ENCODE results near the gene CYTL1. TPM values are rescaled to one million over a fixed set of nuclear protein-coding genes. Genes with fewer than 3 reads are reported as not detected.

The CYTL1 gene
- total RNA-seq, 2 donors from 2014 or later = not detected

DNA sequence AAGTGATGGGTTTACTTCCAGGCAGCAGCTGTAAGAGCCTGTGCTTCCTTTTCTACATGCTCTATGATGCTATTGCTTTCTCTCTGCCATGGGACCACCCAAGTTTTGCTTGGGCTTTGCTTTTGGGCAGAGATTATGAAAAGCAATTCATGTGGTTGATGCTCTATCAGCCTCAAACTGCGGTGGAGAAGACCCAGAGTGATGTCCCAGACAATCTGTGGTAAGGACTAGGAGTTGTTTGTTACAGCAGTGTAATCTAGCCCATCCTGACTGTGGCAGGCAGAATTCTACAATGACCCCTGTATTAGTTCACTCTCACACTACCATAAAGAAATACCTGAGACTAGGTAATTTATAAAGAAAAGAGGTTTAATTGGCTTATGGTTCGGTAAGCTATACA, 9.2 kb upstream of the CYTL1 start:
- H3K4me1 Mint-ChIP-seq = no peaks in the 10 kb centered on the region
- no peak overlapping the region for H3K27ac Mint-ChIP-seq
- no peak for ATAC-seq
- no peaks in the 10 kb centered on the region for H3K9me3 ChIP-seq (ENCODE audit: control insufficient read depth, low read length, poor library complexity, severe bottlenecking)
- no peaks in the 10 kb centered on the region for H3K36me3 Mint-ChIP-seq (ENCODE audit: low read depth)
- H3K27me3 Mint-ChIP-seq = peaks cover 66% of the 10 kb centered on the region
- DNase-seq = no peak
- H3K4me3 Mint-ChIP-seq = no peak overlapping the region

DNA sequence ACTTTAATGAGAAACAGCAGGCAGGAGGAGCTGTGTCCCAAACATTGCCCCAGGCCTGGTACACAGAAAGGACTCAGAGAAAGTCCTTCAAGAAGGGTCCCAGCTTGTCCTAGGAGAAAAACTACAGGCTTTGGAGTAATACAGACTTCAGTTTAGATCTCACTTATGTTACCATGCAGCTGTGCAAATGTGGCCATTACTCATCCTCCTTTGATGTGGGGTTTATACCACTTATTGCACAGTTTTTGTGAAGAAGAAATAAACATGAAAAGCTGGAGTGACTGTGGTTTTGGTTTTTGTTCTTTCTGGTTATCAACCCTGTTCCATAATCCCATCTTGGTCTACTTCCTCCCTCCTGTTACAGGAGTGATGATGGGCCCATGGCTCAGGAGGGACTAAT, 8.1 kb upstream of the CYTL1 start:
- Mint-ChIP-seq H3K27ac (no peak overlapping the region), H3K4me3 (no peak overlapping the region), H3K36me3 (ENCODE audit: low read depth) (no peaks in the 10 kb centered on the region), H3K27me3 (peaks cover 59% of the 10 kb centered on the region), H3K4me1 (no peaks in the 10 kb centered on the region)
- no peak for ATAC-seq
- DNase-seq = no peak
- H3K9me3 ChIP-seq (ENCODE audit: control insufficient read depth, low read length, poor library complexity, severe bottlenecking) = no peaks in the 10 kb centered on the region

DNA sequence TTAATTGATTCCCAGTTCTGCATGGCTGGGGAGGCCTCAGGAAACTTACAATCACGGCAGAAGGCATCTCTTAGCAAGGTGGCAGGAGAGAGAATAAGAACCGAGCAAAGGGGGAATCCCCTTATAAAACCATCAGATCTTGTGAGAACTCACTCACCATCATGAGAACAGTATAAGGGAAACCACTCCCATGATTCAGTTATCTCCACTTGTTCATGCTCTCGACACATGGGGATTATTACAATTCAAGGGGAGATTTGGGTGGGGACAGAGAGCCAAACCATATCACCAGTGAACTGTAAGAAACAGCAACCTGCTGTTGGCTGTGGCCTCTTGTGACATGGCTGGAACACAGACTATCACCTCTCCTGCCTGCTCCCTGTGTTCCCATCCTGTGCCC, 7.1 kb upstream of the CYTL1 start:
- no peaks in the 10 kb centered on the region for H3K4me1 Mint-ChIP-seq
- ATAC-seq (no peak), DNase-seq (no peak)
- no peak overlapping the region for H3K4me3 Mint-ChIP-seq
- peaks cover 56% of the 10 kb centered on the region for H3K27me3 Mint-ChIP-seq
- no peak overlapping the region for H3K27ac Mint-ChIP-seq
- H3K36me3 Mint-ChIP-seq (ENCODE audit: low read depth) = no peaks in the 10 kb centered on the region
- no peaks in the 10 kb centered on the region for H3K9me3 ChIP-seq (ENCODE audit: control insufficient read depth, low read length, poor library complexity, severe bottlenecking)

DNA sequence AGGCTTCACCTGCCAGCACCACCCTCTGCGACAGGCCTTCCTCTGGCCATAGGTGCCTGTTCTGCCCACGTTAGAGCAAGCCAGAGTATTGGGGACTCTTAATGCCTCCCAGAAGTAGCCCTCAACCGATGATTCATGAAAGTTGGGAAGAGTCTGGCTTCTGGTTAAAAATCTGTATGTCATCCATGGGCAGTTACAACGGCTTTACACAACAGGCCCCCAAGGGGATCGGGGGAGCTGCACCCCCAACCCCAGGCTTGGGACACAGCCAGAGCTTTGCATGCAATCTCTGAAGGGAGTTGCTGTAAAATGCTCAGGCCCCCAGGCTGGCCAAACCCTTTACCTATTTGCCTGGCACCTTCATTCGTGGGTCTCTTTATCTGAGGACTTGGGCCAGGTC, 5.4 kb upstream of the CYTL1 start:
- H3K4me1 Mint-ChIP-seq = no peaks in the 10 kb centered on the region
- no peak for DNase-seq
- peaks cover 54% of the 10 kb centered on the region for H3K27me3 Mint-ChIP-seq
- no peak overlapping the region for H3K27ac Mint-ChIP-seq
- H3K4me3 Mint-ChIP-seq = no peak overlapping the region
- ATAC-seq = no peak
- no peaks in the 10 kb centered on the region for H3K9me3 ChIP-seq (ENCODE audit: control insufficient read depth, low read length, poor library complexity, severe bottlenecking)
- no peaks in the 10 kb centered on the region for H3K36me3 Mint-ChIP-seq (ENCODE audit: low read depth)

DNA sequence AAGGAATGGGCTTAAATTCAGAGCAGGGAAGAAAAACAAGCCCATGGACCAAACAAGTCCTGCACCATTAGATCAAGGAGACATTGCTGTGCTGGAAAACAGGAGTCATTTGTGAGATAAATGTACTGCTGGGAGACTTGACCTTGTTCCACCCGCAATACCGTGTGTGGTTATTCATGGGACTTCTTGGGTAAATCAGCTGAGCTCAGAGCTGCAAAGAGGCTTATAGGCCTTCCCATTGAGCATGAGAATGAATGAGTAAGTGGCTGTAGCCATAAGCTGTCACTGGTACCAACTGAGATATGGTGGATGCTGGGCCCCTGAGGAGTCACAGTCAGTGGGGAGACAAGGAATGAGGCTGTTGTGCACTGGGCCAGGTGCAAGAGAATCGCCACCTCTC, 2.3 kb upstream of the CYTL1 start:
- Mint-ChIP-seq H3K27ac (no peak overlapping the region), H3K4me1 (no peaks in the 10 kb centered on the region), H3K4me3 (no peak overlapping the region), H3K27me3 (peaks cover 52% of the 10 kb centered on the region), H3K36me3 (ENCODE audit: low read depth) (no peaks in the 10 kb centered on the region)
- H3K9me3 ChIP-seq (ENCODE audit: control insufficient read depth, low read length, poor library complexity, severe bottlenecking) = no peaks in the 10 kb centered on the region
- ATAC-seq = no peak
- no peak for DNase-seq

DNA sequence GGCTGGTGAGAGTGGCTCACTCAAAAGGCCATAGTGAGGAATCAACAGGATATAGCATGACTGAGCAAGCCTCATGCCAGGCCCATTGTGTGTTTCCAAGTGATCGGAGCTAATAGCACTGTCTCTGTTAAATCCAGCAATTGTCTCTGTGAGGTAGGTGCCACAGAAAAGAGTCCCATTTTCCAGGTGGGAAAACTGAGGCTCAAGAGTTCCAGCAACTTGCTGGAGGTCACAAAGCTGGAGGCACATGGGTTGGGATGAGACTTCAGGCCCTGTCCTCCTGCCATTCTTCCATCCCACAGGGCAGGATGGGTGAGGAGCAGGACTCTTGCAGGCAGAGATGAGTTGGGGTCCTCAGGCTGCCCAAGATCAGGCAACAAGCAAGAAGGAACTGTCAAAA, 1.1 kb upstream of the CYTL1 start:
- H3K9me3 ChIP-seq (ENCODE audit: control insufficient read depth, low read length, poor library complexity, severe bottlenecking) = no peaks in the 10 kb centered on the region
- Mint-ChIP-seq H3K27me3 (peaks cover 47% of the 10 kb centered on the region), H3K36me3 (ENCODE audit: low read depth) (no peaks in the 10 kb centered on the region), H3K4me3 (no peak overlapping the region), H3K27ac (no peak overlapping the region), H3K4me1 (no peaks in the 10 kb centered on the region)
- ATAC-seq (no peak), DNase-seq (no peak)

DNA sequence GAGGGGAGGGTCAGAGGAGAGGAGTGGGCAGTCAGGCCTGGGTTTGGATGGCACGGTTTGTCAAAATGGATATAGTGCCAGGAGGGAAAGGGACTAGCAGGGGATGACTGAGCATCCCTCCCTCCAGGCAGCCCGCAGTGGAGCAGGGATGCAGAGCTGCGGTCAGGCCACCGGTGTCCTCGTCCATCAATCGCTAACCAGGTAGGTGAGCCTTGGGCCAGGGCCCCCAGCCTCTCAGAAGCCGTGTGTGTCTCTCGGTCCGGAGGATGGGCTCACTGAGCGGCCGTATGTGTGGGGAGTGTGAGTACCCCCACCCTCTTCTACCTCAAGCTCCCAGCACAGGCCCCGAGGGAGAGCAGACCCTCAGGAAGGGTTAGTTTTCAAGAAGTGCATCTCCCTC, 538 bp upstream of the CYTL1 start:
- H3K27ac Mint-ChIP-seq = no peak overlapping the region
- no peaks in the 10 kb centered on the region for H3K36me3 Mint-ChIP-seq (ENCODE audit: low read depth)
- DNase-seq (no peak), ATAC-seq (no peak)
- H3K27me3 Mint-ChIP-seq = peaks cover 49% of the 10 kb centered on the region
- no peaks in the 10 kb centered on the region for H3K9me3 ChIP-seq (ENCODE audit: control insufficient read depth, low read length, poor library complexity, severe bottlenecking)
- no peak overlapping the region for H3K4me3 Mint-ChIP-seq
- no peaks in the 10 kb centered on the region for H3K4me1 Mint-ChIP-seq

DNA sequence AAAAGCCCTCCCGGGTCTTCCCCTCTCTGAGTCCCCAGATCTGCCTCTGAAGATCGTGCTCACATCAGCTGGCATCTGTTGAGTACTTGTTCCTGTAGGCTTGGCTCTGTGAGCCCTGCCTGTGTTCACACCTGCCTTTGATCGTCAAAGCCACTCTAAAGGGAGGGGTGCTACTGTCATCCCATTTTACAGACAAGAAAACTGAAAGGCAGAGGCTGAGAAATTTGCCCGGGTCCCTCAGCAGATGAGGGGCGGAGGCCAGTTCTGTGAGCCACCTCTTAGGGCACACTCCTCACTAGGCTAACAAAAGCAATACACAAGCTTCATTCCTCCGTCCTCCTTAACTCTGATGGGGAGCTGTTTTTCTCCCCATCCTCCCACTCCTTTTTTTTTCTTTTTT, 655 bp downstream of the CYTL1 start:
- Mint-ChIP-seq H3K27me3 (peaks cover 41% of the 10 kb centered on the region), H3K27ac (no peak overlapping the region), H3K4me1 (no peaks in the 10 kb centered on the region), H3K4me3 (no peak overlapping the region), H3K36me3 (ENCODE audit: low read depth) (no peaks in the 10 kb centered on the region)
- ATAC-seq (no peak), DNase-seq (no peak)
- no peaks in the 10 kb centered on the region for H3K9me3 ChIP-seq (ENCODE audit: control insufficient read depth, low read length, poor library complexity, severe bottlenecking)

DNA sequence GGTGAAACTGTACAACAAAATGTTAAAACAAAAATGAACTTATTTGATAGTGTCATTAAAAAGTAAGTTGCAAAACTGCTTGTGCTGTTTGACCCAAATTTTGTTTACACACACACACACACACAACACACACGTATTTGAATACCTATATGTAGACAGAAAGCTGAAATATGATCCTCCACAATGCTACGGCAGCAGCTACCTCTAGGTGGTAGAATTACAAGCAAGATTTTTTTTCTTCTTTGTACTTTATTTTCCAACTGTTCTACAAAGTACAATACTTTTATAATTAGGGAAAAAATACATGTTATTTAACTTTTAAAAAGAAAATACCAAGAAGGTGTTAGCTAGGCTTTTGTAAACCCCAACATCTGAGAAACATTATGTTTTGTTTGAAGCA, 1.2 kb downstream of the CYTL1 start:
- H3K4me1 Mint-ChIP-seq = no peaks in the 10 kb centered on the region
- H3K9me3 ChIP-seq (ENCODE audit: control insufficient read depth, low read length, poor library complexity, severe bottlenecking) = no peaks in the 10 kb centered on the region
- H3K27me3 Mint-ChIP-seq = peaks cover 43% of the 10 kb centered on the region
- no peak overlapping the region for H3K4me3 Mint-ChIP-seq
- DNase-seq (no peak), ATAC-seq (no peak)
- H3K27ac Mint-ChIP-seq = no peak overlapping the region
- H3K36me3 Mint-ChIP-seq (ENCODE audit: low read depth) = no peaks in the 10 kb centered on the region

DNA sequence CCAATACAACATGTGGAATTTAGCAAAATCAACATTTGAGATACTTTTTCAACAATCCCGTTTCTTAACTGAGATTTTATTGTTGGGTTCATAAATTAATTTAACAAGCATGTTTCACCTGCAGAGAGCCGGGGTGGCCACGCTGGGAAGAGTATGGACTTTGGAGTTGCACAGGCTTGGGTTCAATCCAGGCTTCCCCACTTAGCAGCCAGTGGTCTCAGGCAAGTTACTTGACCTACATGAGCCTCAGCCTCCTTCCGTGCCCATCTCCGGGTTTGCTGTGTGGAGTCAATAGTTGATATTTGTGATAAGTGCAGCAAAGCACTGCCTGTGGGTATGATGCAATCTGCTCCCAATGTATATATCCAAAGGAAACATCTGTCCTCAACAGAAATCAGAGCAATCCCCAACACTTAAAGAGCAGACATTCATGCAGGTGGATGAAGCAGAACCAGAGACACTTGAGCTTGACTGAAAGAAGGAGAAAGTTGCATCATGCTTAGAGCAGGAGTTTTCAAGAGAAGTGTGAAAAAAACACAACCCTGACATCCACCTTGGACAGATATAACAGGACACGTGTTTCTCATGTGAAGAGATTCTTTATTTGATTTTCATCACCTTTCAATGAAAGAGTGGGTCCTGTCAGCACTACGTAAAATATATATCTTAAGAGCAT, 5.1 kb downstream of the CYTL1 start:
- no peak overlapping the region for H3K27ac Mint-ChIP-seq
- no peaks in the 10 kb centered on the region for H3K36me3 Mint-ChIP-seq (ENCODE audit: low read depth)
- DNase-seq (no peak), ATAC-seq (no peak)
- peaks cover 49% of the 10 kb centered on the region for H3K27me3 Mint-ChIP-seq
- H3K9me3 ChIP-seq (ENCODE audit: control insufficient read depth, low read length, poor library complexity, severe bottlenecking) = no peaks in the 10 kb centered on the region
- no peaks in the 10 kb centered on the region for H3K4me1 Mint-ChIP-seq
- no peak overlapping the region for H3K4me3 Mint-ChIP-seq

DNA sequence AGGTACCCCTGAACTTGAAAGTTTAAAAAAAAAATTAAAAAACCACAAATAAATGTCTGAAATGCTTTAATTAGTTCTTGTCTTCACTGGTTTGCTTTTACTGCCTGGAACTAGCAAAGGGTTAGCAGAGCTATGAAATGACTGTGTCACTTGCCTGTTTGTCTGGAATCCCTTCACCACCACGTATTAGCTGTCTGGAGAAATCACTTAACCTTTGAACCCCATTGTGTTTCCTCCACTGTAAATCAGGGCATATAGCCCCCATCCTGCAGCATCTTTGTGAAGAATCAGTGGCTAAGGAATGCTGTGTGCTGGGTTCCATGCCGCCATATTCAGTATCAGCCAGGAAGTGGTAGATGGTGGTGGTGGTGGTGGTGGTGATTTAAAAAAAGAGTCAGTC, 6.3 kb downstream of the CYTL1 start:
- DNase-seq = no peak
- Mint-ChIP-seq H3K4me1 (no peaks in the 10 kb centered on the region), H3K27ac (no peak overlapping the region), H3K27me3 (peaks cover 50% of the 10 kb centered on the region), H3K36me3 (ENCODE audit: low read depth) (no peaks in the 10 kb centered on the region), H3K4me3 (no peak overlapping the region)
- ATAC-seq = no peak
- no peaks in the 10 kb centered on the region for H3K9me3 ChIP-seq (ENCODE audit: control insufficient read depth, low read length, poor library complexity, severe bottlenecking)

DNA sequence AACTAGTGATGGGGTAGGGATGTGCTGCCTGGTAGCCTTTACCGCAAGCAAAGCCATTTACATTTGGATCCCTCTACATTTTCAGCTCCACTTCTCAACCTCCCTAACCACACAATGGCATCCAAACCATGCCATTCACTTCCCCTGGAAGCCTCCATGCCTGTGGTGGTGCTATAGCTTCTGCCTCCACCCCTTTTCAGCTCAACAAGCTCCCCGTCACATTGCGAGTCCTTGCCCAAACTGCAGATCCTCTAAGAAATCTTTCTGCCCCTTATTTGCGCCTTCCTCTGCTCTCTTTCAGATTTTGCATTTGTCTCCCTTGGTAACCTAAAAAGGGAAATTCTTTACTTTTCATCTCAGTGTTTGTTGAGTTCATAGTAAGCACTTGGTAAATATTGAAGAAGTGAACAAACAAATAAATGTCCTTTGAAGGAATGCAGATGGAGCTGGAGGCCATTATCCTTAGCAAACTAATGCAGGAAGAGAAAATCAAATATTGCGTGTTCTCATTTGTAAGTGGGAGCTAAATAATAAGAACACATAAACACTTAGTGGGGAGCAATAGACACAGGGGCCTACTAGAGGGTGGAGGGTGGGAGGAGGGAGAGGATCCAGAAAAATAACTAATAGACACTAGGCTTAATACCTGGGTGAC, 6.9 kb downstream of the CYTL1 start:
- no peak for DNase-seq
- no peak for ATAC-seq
- no peak overlapping the region for H3K4me3 Mint-ChIP-seq
- no peaks in the 10 kb centered on the region for H3K4me1 Mint-ChIP-seq
- peaks cover 47% of the 10 kb centered on the region for H3K27me3 Mint-ChIP-seq
- no peaks in the 10 kb centered on the region for H3K36me3 Mint-ChIP-seq (ENCODE audit: low read depth)
- H3K9me3 ChIP-seq (ENCODE audit: control insufficient read depth, low read length, poor library complexity, severe bottlenecking) = no peaks in the 10 kb centered on the region
- no peak overlapping the region for H3K27ac Mint-ChIP-seq

DNA sequence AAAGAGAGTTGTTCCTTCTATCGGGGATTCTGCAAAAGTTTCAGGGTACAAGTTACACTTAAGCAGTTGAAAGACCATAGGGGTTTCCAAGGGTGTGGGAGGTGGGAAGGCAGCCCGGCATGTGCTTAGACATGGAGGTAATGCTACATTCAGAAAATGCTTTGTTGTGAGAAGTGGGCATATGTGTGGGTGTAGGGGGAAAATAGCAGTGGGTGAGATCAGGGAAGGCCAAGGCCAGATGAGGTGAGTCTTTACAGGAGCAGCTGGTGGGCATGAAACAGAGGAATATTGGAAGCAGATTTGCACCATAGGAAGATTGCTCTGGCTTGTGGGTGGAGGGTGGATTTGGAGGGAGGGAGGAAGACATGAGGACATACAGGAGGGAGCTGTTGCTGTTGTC, 8.3 kb downstream of the CYTL1 start:
- no peaks in the 10 kb centered on the region for H3K36me3 Mint-ChIP-seq (ENCODE audit: low read depth)
- DNase-seq (no peak), ATAC-seq (no peak)
- H3K27me3 Mint-ChIP-seq = peaks cover 46% of the 10 kb centered on the region
- H3K4me3 Mint-ChIP-seq = no peak overlapping the region
- no peak overlapping the region for H3K27ac Mint-ChIP-seq
- no peaks in the 10 kb centered on the region for H3K9me3 ChIP-seq (ENCODE audit: control insufficient read depth, low read length, poor library complexity, severe bottlenecking)
- no peaks in the 10 kb centered on the region for H3K4me1 Mint-ChIP-seq

DNA sequence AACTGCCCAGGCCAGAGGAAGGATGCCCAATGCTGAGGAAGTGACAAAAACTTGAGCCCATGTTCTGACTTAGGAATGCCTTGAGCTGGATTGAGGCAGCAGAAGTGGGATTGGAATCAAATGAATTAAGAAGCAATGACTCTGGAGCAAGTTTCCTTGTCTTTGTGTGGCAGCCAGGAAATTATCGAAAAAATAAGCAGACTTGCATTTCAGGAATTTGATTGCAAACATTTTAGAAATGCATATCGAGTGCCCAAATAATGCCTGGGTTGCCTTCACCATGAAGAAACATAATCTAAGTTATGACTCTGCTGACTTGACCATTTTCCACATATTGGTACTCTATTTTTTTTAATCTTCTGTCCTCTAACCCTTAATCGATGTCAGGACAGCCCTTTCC, 9.5 kb downstream of the CYTL1 start:
- H3K4me1 Mint-ChIP-seq = no peaks in the 10 kb centered on the region
- no peak overlapping the region for H3K27ac Mint-ChIP-seq
- H3K9me3 ChIP-seq (ENCODE audit: control insufficient read depth, low read length, poor library complexity, severe bottlenecking) = no peaks in the 10 kb centered on the region
- no peak for ATAC-seq
- H3K36me3 Mint-ChIP-seq (ENCODE audit: low read depth) = no peaks in the 10 kb centered on the region
- H3K4me3 Mint-ChIP-seq = no peak overlapping the region
- H3K27me3 Mint-ChIP-seq = peaks cover 47% of the 10 kb centered on the region
- no peak for DNase-seq

Measured in T-helper 17 cell (primary cell).